Neural cell (in vitro differentiated cells): ENCODE measurements around the gene ATP5F1D. TPM values are rescaled to one million over a fixed set of nuclear protein-coding genes. Genes with fewer than 3 reads are reported as not detected.

Experiments
- H2AFZ ChIP-seq: fragments of 200-600, 300-800 bp; sonication (generic), shearing (Covaris generic); 2 replicates; pipeline ENCODE4 v1.6.0; 2014; ENCODE audit warnings: low read depth, mild to moderate bottlenecking, antibody characterized with exemption, low read length, moderate library complexity
- H3F3A ChIP-seq: fragments of 200-600 bp; shearing (Covaris generic); 2 replicates; pipeline ENCODE4 v1.6.1; 2016; ENCODE audit warnings: mild to moderate bottlenecking, moderate library complexity, mixed read lengths, antibody characterized with exemption, low read length; ENCODE audit not compliant: insufficient read depth, poor library complexity, severe bottlenecking
- H3K27ac ChIP-seq: fragments of 200-600, 300-800 bp; sonication (generic), shearing (Covaris generic); 2 replicates; pipeline ENCODE4 v1.5.1; 2014; ENCODE audit warnings: mild to moderate bottlenecking, low read length, moderate library complexity
- H3K27me3 ChIP-seq: fragments of 300-800, 200-600 bp; sonication (generic), shearing (Covaris generic); 2 replicates; pipeline ENCODE4 v1.6.0; 2014; ENCODE audit warnings: mild to moderate bottlenecking, low read depth, low read length, moderate library complexity; ENCODE audit not compliant: insufficient read depth
- H3K36me3 ChIP-seq: fragments of 300-800, 200-600 bp; sonication (generic), shearing (Covaris generic); 2 replicates; pipeline ENCODE4 v1.5.1; 2014; ENCODE audit warnings: mild to moderate bottlenecking, antibody characterized with exemption, low read length, moderate library complexity; ENCODE audit not compliant: insufficient read depth
- H3K4me2 ChIP-seq: fragments of 300-800, 200-600 bp; sonication (generic), shearing (Covaris generic); 2 replicates; pipeline ENCODE4 v1.6.0; 2014; ENCODE audit warnings: mild to moderate bottlenecking, low read length
- H3K4me3 ChIP-seq: fragments of 300-800, 200-600 bp; sonication (generic), shearing (Covaris generic); 2 replicates; pipeline ENCODE4 v1.5.1; 2014; ENCODE audit warnings: mild to moderate bottlenecking, low read length, moderate library complexity
- H3K79me2 ChIP-seq: fragments of 200-600 bp; shearing (Covaris generic); replicated peaks from 2 replicates; pipeline ENCODE4 v1.6.0; 2014; ENCODE audit warnings: mild to moderate bottlenecking, low read length, moderate library complexity; ENCODE audit not compliant: insufficient read depth
- H3K9ac ChIP-seq: fragments of 300-800, 200-600 bp; sonication (generic), shearing (Covaris generic); 2 replicates; pipeline ENCODE4 v1.6.1; 2016; ENCODE audit warnings: mild to moderate bottlenecking, low read length, mixed read lengths
- H3K9me2 ChIP-seq: fragments of 200-600 bp; shearing (Covaris generic); 2 replicates; pipeline ENCODE4 v1.6.1; 2016; ENCODE audit warnings: mild to moderate bottlenecking, low read length, mixed read lengths; ENCODE audit not compliant: insufficient read depth
- H3K9me3 ChIP-seq: fragments of 200-600, 300-800 bp; sonication (generic), shearing (Covaris generic); 2 replicates; pipeline ENCODE4 v1.6.1; 2016; ENCODE audit warnings: mild to moderate bottlenecking, mixed run types, low read length, moderate library complexity, mixed read lengths
- H4K20me1 ChIP-seq: fragments of 200-600 bp; shearing (Covaris generic); 2 replicates; pipeline ENCODE4 v1.6.1; 2016; ENCODE audit warnings: mild to moderate bottlenecking, mixed run types; ENCODE audit not compliant: insufficient read depth
- EP300 ChIP-seq: fragments of 450-650 bp; conservative IDR thresholded peaks from 2 replicates; pipeline ENCODE4 v1.6.1; 2014; ENCODE audit warnings: antibody characterized with exemption, mild to moderate bottlenecking, moderate library complexity; ENCODE audit not compliant: poor library complexity, severe bottlenecking
- EZH2 ChIP-seq: fragments of 200-600, 300-800 bp; shearing (Covaris generic), sonication (generic); IDR thresholded peaks from 2 replicates; pipeline ENCODE4 v1.6.1; 2014; ENCODE audit warnings: antibody characterized with exemption, low read length, borderline replicate concordance, mild to moderate bottlenecking; ENCODE audit not compliant: insufficient read depth, poor library complexity, severe bottlenecking
- MXI1 ChIP-seq: fragments of 450-650 bp; conservative IDR thresholded peaks from 2 replicates; pipeline ENCODE4 v1.6.1; 2014; ENCODE audit warnings: antibody characterized with exemption, mild to moderate bottlenecking; ENCODE audit not compliant: poor library complexity, severe bottlenecking
- POLR2AphosphoS5 ChIP-seq: IDR thresholded peaks from 2 replicates; pipeline ENCODE4 v1.6.1; 2012
- RAD21 ChIP-seq: fragments of 450-650 bp; conservative IDR thresholded peaks from 2 replicates; pipeline ENCODE4 v1.6.1; 2014; ENCODE audit warnings: antibody characterized with exemption, mild to moderate bottlenecking, moderate library complexity
- SMC3 ChIP-seq: fragments of 450-650 bp; conservative IDR thresholded peaks from 2 replicates; pipeline ENCODE4 v1.6.1; 2014; ENCODE audit warnings: antibody characterized with exemption, mild to moderate bottlenecking, moderate library complexity; ENCODE audit not compliant: poor library complexity
- TAF1 ChIP-seq: IDR thresholded peaks from 2 replicates; pipeline ENCODE4 v1.6.1; 2012; ENCODE audit warnings: low read depth
- polyA plus RNA-seq: library from polyadenylated mRNA; depleted of rRNA; stranded (reverse); fragments of >200 nt; gene quantifications from 2 replicates; pipeline ENCODE4 v1.2.3, GENCODE V29; 2014
- TF ChIP-seq, protein P1 (sequence below): IDR thresholded peaks from 2 replicates; pipeline ENCODE4 v1.6.1; 2012; ENCODE audit warnings: borderline replicate concordance
- TF ChIP-seq, protein P2 (sequence below): fragments of 450-650 bp; IDR thresholded peaks from 2 replicates; pipeline ENCODE4 v1.5.1; 2014; ENCODE audit warnings: antibody characterized with exemption, mild to moderate bottlenecking, moderate library complexity; ENCODE audit not compliant: poor library complexity, severe bottlenecking

The ATP5F1D gene
- polyA plus RNA-seq, 1 donor from 2014 or later, result 47.8 TPM

DNA sequence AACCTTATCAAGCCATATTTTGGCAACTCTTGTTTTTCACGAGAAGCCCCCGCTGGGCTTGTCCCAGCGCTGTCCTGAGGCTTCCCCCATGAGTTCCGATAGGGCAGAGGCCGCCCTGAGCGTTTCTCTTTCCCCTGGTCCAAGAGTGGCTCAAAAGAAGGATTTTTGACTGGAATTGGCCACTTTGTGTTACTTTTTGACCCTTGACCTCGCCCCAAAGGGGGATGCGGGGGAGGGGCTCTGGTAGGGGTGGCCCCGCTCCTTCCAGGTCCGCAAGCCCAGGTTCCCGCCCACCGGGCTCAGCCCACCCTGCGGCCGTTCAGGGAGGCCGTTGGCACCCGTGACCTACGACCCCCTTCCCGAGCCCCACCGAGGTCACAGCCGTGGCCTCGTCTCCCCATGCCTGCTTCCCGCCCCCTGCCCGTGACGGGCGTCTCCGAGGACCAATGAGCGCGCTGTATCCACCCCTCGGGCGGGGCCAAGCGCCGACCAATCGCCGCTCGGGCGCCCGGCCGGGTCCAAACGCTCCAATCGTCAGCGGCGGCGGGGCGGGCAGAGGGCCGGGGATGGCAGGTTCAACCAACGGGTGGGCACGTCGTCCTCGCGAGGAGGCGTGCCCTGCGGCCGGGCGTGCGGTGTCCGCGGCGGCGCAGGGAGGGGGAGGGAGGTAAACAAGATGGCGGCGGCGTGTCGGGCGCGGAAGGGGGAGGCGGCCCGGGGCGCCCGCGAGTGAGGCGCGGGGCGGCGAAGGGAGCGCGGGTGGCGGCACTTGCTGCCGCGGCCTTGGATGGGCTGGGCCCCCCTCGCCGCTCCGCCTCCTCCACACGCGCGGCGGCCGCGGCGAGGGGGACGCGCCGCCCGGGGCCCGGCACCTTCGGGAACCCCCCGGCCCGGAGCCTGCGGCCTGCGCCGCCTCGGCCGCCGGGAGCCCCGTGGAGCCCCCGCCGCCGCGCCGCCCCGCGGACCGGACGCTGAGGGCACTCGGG is 36.1 kb upstream of the ATP5F1D start, which contains the start of gene STK11:
TSS of gene STK11 (plus strand) at position 665 of the 986 bp plus-strand sequence. CDS start 1,136 bp downstream, outside the sequence.
- Histone ChIP-seq H3K9me3 (no peaks in the 10 kb centered on the region), H4K20me1 (peaks cover 11% of the 10 kb centered on the region), H3K9ac (peak within 1 kb of the TSS; percentile 74), H3K27me3 (no peaks in the 10 kb centered on the region), H3K9me2 (no peaks in the 10 kb centered on the region), H3K4me2 (peak within 1 kb of the TSS; percentile 68), H3K79me2 (peaks cover 33% of the 10 kb centered on the region), H3K27ac (no peak within 1 kb of the TSS), H3F3A (no peaks in the 10 kb centered on the region), H3K4me3 (peak within 1 kb of the TSS; percentile 94), H2AFZ (no peak within 1 kb of the TSS), H3K36me3 (no peaks in the 10 kb centered on the region)
- TF ChIP-seq, protein P1, sequence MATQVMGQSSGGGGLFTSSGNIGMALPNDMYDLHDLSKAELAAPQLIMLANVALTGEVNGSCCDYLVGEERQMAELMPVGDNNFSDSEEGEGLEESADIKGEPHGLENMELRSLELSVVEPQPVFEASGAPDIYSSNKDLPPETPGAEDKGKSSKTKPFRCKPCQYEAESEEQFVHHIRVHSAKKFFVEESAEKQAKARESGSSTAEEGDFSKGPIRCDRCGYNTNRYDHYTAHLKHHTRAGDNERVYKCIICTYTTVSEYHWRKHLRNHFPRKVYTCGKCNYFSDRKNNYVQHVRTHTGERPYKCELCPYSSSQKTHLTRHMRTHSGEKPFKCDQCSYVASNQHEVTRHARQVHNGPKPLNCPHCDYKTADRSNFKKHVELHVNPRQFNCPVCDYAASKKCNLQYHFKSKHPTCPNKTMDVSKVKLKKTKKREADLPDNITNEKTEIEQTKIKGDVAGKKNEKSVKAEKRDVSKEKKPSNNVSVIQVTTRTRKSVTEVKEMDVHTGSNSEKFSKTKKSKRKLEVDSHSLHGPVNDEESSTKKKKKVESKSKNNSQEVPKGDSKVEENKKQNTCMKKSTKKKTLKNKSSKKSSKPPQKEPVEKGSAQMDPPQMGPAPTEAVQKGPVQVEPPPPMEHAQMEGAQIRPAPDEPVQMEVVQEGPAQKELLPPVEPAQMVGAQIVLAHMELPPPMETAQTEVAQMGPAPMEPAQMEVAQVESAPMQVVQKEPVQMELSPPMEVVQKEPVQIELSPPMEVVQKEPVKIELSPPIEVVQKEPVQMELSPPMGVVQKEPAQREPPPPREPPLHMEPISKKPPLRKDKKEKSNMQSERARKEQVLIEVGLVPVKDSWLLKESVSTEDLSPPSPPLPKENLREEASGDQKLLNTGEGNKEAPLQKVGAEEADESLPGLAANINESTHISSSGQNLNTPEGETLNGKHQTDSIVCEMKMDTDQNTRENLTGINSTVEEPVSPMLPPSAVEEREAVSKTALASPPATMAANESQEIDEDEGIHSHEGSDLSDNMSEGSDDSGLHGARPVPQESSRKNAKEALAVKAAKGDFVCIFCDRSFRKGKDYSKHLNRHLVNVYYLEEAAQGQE, result peak; percentile 30
- peak; percentile 81 for TF ChIP-seq TAF1
- TF ChIP-seq, protein P2, sequence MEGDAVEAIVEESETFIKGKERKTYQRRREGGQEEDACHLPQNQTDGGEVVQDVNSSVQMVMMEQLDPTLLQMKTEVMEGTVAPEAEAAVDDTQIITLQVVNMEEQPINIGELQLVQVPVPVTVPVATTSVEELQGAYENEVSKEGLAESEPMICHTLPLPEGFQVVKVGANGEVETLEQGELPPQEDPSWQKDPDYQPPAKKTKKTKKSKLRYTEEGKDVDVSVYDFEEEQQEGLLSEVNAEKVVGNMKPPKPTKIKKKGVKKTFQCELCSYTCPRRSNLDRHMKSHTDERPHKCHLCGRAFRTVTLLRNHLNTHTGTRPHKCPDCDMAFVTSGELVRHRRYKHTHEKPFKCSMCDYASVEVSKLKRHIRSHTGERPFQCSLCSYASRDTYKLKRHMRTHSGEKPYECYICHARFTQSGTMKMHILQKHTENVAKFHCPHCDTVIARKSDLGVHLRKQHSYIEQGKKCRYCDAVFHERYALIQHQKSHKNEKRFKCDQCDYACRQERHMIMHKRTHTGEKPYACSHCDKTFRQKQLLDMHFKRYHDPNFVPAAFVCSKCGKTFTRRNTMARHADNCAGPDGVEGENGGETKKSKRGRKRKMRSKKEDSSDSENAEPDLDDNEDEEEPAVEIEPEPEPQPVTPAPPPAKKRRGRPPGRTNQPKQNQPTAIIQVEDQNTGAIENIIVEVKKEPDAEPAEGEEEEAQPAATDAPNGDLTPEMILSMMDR, result no peak
- peak; percentile 22 for TF ChIP-seq EP300
- no peak for TF ChIP-seq SMC3
- no peak for TF ChIP-seq RAD21
- peak; percentile 87 for TF ChIP-seq POLR2AphosphoS5
- peak; percentile 74 for TF ChIP-seq MXI1
- no peak for TF ChIP-seq EZH2

DNA sequence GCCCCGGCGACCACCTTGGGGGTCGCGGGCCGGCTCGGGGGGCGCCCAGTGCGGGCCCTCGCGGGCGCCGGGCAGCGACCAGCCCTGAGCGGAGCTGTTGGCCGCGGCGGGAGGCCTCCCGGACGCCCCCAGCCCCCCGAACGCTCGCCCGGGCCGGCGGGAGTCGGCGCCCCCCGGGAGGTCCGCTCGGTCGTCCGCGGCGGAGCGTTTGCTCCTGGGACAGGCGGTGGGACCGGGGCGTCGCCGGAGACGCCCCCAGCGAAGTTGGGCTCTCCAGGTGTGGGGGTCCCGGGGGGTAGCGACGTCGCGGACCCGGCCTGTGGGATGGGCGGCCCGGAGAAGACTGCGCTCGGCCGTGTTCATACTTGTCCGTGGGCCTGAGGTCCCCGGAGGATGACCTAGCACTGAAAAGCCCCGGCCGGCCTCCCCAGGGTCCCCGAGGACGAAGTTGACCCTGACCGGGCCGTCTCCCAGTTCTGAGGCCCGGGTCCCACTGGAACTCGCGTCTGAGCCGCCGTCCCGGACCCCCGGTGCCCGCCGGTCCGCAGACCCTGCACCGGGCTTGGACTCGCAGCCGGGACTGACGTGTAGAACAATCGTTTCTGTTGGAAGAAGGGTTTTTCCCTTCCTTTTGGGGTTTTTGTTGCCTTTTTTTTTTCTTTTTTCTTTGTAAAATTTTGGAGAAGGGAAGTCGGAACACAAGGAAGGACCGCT is 35.2 kb upstream of the ATP5F1D start:
- H3K9me3 ChIP-seq, result no peaks in the 10 kb centered on the region
- no peak for TF ChIP-seq RAD21
- TF ChIP-seq, protein P2, result no peak
- no peak for TF ChIP-seq EP300
- TF ChIP-seq MXI1, result no peak
- TF ChIP-seq, protein P1, result no peak
- TF ChIP-seq SMC3, result no peak
- no peak for TF ChIP-seq POLR2AphosphoS5
- no peak for TF ChIP-seq TAF1
- no peak for TF ChIP-seq EZH2
- peak overlapping the region; percentile 68 for H3K4me2 ChIP-seq
- no peaks in the 10 kb centered on the region for H3K27me3 ChIP-seq
- no peaks in the 10 kb centered on the region for H3F3A ChIP-seq
- H3K79me2 ChIP-seq, result peaks cover 40% of the 10 kb centered on the region
- H3K4me3 ChIP-seq, result peak overlapping the region; percentile 94
- no peak overlapping the region for H3K27ac ChIP-seq
- H3K36me3 ChIP-seq, result no peaks in the 10 kb centered on the region
- H3K9me2 ChIP-seq, result no peaks in the 10 kb centered on the region
- no peak overlapping the region for H2AFZ ChIP-seq
- peaks cover 11% of the 10 kb centered on the region for H4K20me1 ChIP-seq
- H3K9ac ChIP-seq, result peak overlapping the region; percentile 74
